ENCODE measurements around the gene ARHGAP28.

The ARHGAP28 gene

DNA sequence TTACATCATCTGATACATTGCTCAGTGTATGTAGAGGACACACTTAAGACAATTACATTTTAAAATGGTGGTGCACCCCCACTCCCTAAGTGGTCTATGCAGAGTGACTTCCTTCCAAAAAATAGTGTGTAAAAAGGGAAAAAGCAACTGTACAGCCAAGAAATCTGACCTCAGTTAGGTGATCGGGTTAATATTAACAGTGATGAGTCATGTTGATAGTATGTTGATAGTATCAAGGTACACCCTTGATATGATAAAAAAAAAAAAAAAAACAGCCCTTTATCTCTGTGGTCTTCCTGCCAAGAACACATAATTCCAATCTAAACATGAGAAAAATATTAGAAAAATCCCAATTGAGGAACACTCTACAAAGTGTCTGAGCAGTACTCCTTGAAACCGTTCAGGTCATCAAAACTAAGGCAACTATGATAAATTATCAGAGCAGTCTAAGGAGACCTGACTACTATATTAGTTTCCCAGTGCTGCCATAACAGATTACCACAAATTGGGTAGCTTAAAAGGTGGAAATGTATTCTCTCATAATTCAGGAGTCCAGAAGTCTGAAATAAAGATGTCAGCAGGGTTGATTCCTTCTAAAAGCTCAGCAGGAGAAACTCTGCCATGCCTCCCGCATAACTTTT lies 171.9 kb downstream of the ARHGAP28 start:
- TF ChIP-seq, protein P1, sequence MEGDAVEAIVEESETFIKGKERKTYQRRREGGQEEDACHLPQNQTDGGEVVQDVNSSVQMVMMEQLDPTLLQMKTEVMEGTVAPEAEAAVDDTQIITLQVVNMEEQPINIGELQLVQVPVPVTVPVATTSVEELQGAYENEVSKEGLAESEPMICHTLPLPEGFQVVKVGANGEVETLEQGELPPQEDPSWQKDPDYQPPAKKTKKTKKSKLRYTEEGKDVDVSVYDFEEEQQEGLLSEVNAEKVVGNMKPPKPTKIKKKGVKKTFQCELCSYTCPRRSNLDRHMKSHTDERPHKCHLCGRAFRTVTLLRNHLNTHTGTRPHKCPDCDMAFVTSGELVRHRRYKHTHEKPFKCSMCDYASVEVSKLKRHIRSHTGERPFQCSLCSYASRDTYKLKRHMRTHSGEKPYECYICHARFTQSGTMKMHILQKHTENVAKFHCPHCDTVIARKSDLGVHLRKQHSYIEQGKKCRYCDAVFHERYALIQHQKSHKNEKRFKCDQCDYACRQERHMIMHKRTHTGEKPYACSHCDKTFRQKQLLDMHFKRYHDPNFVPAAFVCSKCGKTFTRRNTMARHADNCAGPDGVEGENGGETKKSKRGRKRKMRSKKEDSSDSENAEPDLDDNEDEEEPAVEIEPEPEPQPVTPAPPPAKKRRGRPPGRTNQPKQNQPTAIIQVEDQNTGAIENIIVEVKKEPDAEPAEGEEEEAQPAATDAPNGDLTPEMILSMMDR (IDR thresholded peaks at IDR 0.05; ENCODE audit: low read depth, low read length, missing control alignments) = no peak
- no peak for DNase-seq (ENCODE audit: extremely low read depth, low read depth)

DNA sequence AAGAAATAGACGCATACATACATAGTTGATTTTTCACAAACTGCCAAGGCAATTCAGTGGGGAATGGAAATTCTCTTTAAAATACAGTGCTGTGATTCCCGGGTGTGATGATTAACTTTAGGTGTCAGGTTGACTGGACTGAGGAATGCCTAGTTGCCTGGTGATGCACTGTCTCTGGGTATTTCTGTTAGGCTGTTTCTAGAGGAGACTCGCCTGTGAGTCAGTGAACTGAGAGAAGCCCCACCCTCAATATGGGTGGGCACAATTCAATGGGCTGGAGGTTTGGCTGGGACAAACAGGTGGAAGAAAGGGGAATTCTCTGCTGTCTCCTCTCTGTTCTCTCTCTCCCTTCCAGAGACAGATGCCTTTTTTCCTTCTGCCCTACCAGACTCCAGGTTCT lies 187.6 kb downstream of the ARHGAP28 start:
- DNase-seq (ENCODE audit: extremely low read depth, low read depth) = no peak
- TF ChIP-seq, protein P1 (IDR thresholded peaks at IDR 0.05; ENCODE audit: low read depth, low read length, missing control alignments) = no peak
- H3K4me3 ChIP-seq (replicated peaks; ENCODE audit: low read depth, low read length) = no peak overlapping the region

More for the DNA sequence above, 171.9 kb downstream of the ARHGAP28 start:
- H3K4me3 ChIP-seq (replicated peaks; ENCODE audit: low read depth, low read length) = no peak overlapping the region

GRCh38 chr18:6920099-6920955 lies 190.8 kb downstream of the ARHGAP28 start:
- DNase-seq (ENCODE audit: extremely low read depth, low read depth) = peak; percentile 68
- no peak overlapping the region for H3K4me3 ChIP-seq (replicated peaks; ENCODE audit: low read depth, low read length)

DNA sequence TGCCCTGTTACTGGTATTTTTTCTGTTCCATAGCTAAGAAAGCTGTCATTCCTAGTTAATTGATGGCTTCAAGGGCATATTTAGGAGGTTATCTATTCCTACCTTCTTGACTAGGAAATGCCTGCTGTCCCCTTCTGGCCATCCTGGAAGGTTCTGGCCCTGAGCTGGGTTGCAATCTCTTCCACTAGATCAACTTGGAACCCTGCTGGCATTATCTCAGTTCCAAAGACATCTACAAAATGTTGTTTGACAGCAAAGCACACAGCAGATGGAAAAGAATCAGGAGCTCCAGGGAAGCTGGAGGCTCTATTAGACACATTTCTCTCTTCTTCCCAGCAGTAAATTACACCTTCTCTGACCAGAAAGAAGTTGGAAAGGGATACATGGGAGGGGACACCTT lies 192.1 kb downstream of the ARHGAP28 start:
- no peak for DNase-seq (ENCODE audit: extremely low read depth, low read depth)
- TF ChIP-seq, protein P1 (IDR thresholded peaks at IDR 0.05; ENCODE audit: low read depth, low read length, missing control alignments) = no peak

More at GRCh38 chr18:6920099-6920955, 190.8 kb downstream of the ARHGAP28 start:
- TF ChIP-seq, protein P1 (IDR thresholded peaks at IDR 0.05; ENCODE audit: low read depth, low read length, missing control alignments) = peak; percentile 89

GRCh38 chr18:6923220-6923619 lies 193.7 kb downstream of the ARHGAP28 start:
- H3K4me3 ChIP-seq (replicated peaks; ENCODE audit: low read depth, low read length) = no peak overlapping the region
- TF ChIP-seq, protein P1 (IDR thresholded peaks at IDR 0.05; ENCODE audit: low read depth, low read length, missing control alignments) = no peak
- no peak for DNase-seq (ENCODE audit: extremely low read depth, low read depth)

More for the DNA sequence above, 192.1 kb downstream of the ARHGAP28 start:
- no peak overlapping the region for H3K4me3 ChIP-seq (replicated peaks; ENCODE audit: low read depth, low read length)

DNA sequence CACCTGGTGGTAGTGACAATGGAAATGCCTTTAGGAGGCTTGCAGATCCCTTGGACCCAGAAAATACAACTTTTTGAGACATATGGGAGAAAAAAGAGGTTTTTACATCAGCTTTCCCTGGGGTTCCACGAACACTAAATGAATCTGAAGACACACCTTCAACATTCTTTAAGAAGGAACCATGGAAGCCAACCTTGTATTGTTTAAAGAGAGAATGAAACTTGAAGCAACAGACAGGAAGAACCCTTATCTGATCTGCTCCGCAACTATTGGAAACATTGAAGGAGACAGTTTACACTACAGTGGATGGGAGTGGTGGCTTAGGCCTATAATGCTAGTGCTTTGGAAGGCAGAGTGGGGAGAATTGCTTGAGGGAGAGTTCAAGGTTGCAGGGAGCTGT lies 197.6 kb downstream of the ARHGAP28 start:
- TF ChIP-seq, protein P1 (IDR thresholded peaks at IDR 0.05; ENCODE audit: low read depth, low read length, missing control alignments) = no peak
- H3K4me3 ChIP-seq (replicated peaks; ENCODE audit: low read depth, low read length) = no peak overlapping the region
- DNase-seq (ENCODE audit: extremely low read depth, low read depth) = no peak
